HAP-1 (cell line): ENCODE measurements around the gene GDPGP1.
"Not testable (repeated sequence)": the region's sequence is repeated elsewhere in the genome, so short reads cannot be mapped to it uniquely, and the experiment has no call there.

Source experiments
- DNase-seq, 2 experiments: peaks; one replicate each; pipeline ENCODE4 v3.0.0-alpha.2; 2016 to 2020; ENCODE audit warnings: low spot score in 2 of 2
- H3K27me3 ChIP-seq: fragments of 250-450 bp; sonication (Bioruptor Pico); 2 replicates; pipeline ENCODE4 v1.5.1; 2020; ENCODE audit warnings: low read depth, mild to moderate bottlenecking, moderate library complexity
- H3K36me3 ChIP-seq: fragments of 250-450 bp; sonication (Bioruptor Pico); replicated peaks from 2 replicates; pipeline ENCODE4 v1.5.1; 2020; ENCODE audit warnings: mild to moderate bottlenecking
- H3K4me1 ChIP-seq: fragments of 250-450 bp; sonication (Bioruptor Pico); 2 replicates; pipeline ENCODE4 v1.5.1; 2020; ENCODE audit warnings: mild to moderate bottlenecking
- H3K4me3 ChIP-seq: fragments of 250-450 bp; sonication (Bioruptor Pico); 2 replicates; pipeline ENCODE4 v1.5.1; 2020; ENCODE audit warnings: mild to moderate bottlenecking, moderate library complexity
- H3K9me3 ChIP-seq: fragments of 250-450 bp; sonication (Bioruptor Pico); 2 replicates; pipeline ENCODE4 v1.5.1; 2020; ENCODE audit warnings: mild to moderate bottlenecking, moderate library complexity
- in situ Hi-C: fragments of 300-500 bp; cut with MboI; formaldehyde crosslinking; loops from 3 replicates; pipeline ENCODE4 v1.14.3; 2020; ENCODE audit warnings: low sequenced_read_pairs, inconsistent platforms, mixed read lengths

Gene GDPGP1

DNA sequence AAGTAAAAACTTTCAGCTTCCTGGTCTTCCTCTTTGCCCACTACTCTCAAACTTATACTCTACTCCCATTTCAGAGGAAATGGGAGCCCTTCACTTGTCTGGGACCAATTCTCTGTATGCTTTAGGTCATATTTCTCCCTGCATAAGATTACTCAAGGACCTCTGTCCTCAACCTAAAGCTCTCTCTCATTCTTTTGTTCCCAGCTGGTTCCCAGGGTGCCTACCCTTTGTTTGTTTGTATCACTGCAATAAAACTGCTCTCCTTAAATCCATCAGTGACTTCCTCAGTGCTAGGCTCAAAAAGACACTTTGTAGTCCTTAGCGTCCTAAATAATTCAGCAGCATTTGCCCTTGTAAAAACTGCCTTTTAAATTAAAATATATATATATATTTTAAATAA lies 34.4 kb downstream of the GDPGP1 start:
- peak overlapping the region; percentile 90; the same call in 1 of the 2 replicates for H3K4me3 ChIP-seq
- in situ Hi-C loops = no loop called here
- H3K27me3 ChIP-seq = no peaks in the 10 kb centered on the region
- peak; percentile 67 to 94 for DNase-seq
- no peaks in the 10 kb centered on the region for H3K9me3 ChIP-seq
- H3K36me3 ChIP-seq = peaks cover 49% of the 10 kb centered on the region
- peaks cover 21% of the 10 kb centered on the region for H3K4me1 ChIP-seq

DNA sequence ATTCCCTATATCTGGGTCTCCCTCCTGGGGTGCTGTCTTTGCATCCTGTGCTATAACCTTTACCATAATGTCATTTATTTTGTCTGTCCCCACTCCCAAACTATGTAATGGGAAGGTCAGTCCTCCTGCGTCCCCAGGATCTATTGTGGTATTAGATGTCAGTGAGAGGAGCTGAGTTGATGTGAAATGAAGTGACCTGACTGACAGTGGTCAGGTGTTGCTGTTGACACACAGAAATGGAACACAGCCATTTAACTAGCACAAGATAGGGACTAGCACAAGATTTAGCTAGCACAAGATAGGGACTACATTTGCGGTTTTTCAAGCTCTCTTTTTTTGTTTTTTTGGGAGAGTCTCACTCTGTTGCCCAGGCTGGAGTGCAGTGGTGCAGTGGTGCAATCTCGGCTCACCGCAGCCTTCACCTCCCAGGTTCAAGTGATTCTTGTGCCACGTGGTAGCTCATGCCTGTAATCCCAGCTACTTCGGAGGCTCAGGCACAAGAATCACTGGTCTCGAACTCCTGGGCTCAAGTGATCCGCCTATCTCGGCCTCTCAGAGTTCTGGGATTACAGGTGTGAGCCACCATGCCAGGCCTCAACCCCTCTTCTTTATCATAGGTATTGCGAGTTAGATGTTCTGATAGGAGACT lies 36.6 kb downstream of the GDPGP1 start:
- H3K27me3 ChIP-seq = no peaks in the 10 kb centered on the region
- H3K36me3 ChIP-seq = peaks cover 50% of the 10 kb centered on the region
- H3K9me3 ChIP-seq = no peaks in the 10 kb centered on the region
- DNase-seq = no peak
- in situ Hi-C loops = no loop called here
- H3K4me1 ChIP-seq = peaks cover 15% of the 10 kb centered on the region
- no peak overlapping the region for H3K4me3 ChIP-seq

DNA sequence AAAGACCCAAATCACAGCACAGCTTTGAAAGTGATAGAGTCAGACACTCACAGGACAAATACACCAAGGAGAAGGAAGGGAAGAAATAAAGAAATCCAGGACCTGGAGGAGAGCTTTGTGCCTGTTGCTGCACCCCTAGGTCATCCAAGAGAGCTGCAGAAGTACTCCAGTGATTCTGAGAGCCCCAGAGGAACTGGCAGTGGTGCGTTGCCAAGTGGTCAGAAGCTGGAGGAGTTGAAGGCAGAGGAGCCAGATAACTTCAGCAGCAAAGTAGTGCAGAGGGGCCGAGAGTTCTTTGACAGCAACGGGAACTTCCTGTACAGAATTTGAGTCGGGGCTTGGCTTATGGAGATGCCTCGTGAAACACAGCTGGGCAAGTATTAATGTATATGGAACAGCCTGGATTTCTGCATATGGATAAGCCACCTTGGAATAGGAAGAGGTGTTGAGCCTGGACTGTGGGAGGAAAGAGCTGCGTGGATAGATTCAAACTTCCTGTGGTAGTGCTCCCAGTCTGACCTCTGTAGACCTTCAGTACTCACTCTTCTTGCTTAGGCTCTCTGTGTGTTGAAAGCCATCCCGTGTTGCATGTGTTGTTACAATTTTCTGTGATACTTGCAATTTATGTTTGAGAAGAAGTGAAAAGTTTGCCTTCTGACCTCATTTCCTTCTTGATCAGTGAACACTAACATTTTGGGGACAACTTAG lies 37.6 kb downstream of the GDPGP1 start:
- Histone ChIP-seq H3K4me3 (no peak overlapping the region), H3K4me1 (peaks cover 14% of the 10 kb centered on the region), H3K27me3 (no peaks in the 10 kb centered on the region), H3K36me3 (peaks cover 47% of the 10 kb centered on the region), H3K9me3 (no peaks in the 10 kb centered on the region)
- in situ Hi-C loops = no loop called here
- DNase-seq = no peak

DNA sequence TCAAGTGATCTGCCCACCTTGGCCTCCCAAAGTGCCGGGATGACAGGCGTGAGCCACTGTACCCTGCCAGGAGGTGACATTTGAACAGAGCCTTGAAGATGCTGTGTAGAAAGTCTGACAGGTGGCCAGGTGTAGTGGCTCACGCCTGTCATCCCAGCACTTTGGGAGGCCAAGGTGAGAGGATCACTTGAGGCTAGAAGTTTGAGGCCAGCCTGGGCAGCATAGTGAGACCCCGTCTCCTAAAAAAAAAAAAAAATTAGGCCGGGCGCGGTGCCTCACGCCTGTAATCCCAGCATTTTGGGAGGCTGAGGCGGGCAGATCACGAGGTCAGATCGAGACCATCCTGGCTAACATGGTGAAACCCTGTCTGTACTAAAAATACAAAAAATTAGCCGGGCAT lies 44.5 kb downstream of the GDPGP1 start:
- H3K36me3 ChIP-seq, H3K4me3 ChIP-seq, H3K9me3 ChIP-seq, H3K4me1 ChIP-seq, DNase-seq, H3K27me3 ChIP-seq, in situ Hi-C loops: not testable (repeated sequence)

DNA sequence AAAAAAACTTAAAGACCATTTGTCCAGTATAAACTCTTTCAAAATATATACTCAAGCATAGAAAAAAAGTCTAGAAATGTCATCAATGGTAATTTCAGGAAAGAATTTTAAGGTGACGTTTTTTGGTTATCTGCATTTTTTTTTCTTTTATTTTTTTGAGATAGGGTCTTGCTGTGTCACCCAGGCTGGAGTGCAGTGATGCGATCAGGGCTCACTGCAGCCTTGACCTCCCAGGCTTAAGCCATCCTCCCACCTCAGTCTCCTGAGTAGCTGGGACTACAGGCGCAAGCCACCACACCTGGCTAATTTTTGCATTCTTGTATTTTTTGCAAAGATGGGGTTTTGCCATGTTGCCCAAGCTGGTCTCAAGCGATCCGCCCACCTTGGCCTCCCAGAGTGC lies 46.7 kb downstream of the GDPGP1 start:
- H3K9me3 ChIP-seq, H3K27me3 ChIP-seq, H3K4me1 ChIP-seq, H3K36me3 ChIP-seq, in situ Hi-C loops, H3K4me3 ChIP-seq, DNase-seq: not testable (repeated sequence)

DNA sequence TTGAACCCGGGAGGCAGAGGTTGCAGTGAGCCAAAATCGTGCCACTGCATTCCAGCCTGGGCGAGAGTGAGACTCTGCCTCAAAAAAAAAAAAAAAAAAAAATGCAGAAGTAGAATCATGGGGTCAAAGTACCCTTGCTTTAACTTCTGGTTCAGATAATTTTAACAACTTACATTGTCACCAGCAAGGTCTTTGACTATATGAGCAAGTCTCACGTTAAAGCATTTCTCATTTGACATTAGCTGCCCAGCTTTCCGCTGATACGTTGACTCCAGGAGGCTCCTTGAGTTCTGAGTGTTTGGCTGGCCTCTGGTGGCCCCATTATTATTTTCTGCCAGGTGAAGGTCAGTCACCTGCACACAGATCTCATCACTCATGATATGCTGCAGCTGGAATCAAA lies 47.6 kb downstream of the GDPGP1 start:
- in situ Hi-C loops, H3K9me3 ChIP-seq, H3K27me3 ChIP-seq, H3K4me3 ChIP-seq, H3K4me1 ChIP-seq, H3K36me3 ChIP-seq, DNase-seq: not testable (repeated sequence)

DNA sequence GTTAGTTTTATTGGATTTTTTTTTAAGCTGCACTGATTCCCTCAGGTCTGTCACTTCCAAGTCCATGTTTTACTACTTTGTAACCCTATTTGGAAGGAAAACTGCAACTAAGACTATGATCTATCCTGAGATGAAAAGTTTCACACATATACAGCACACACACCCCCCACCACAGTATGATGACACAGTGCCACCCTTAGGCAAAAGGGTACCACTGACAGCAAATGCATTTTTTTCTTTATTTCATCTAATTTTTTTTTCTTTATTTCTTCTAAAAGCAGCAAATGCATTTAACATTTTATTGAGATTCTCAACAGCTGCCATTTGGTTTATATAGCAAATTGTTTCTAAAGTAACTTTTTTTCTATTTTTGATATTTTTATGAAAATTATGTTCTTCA lies 52.7 kb downstream of the GDPGP1 start:
- H3K4me3 ChIP-seq = no peak overlapping the region
- peak; percentile 29 to 43 for DNase-seq
- in situ Hi-C loops = no loop called here
- peaks cover 4% of the 10 kb centered on the region for H3K4me1 ChIP-seq
- H3K36me3 ChIP-seq = no peaks in the 10 kb centered on the region
- H3K27me3 ChIP-seq = no peaks in the 10 kb centered on the region
- no peaks in the 10 kb centered on the region for H3K9me3 ChIP-seq

DNA sequence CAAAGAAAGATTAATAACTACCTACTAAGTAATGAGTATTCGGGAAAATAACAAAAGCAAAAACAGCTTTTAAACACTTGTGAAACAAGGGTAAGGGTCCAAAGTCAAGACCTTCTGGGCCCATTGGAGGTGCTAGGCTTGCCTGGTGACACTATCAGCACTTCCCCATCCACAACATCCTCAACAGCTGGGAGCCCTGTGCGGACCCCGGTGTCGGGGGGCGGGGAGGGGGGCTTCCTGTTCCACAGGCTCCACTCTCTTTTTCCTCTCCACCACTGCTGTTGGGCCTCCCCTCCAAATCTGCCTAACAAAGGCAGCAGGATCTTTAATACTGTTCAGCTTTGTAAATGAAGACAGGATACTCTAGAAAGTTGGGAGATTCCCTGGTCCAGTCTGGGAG lies 53.1 kb downstream of the GDPGP1 start:
- no peak for DNase-seq

DNA sequence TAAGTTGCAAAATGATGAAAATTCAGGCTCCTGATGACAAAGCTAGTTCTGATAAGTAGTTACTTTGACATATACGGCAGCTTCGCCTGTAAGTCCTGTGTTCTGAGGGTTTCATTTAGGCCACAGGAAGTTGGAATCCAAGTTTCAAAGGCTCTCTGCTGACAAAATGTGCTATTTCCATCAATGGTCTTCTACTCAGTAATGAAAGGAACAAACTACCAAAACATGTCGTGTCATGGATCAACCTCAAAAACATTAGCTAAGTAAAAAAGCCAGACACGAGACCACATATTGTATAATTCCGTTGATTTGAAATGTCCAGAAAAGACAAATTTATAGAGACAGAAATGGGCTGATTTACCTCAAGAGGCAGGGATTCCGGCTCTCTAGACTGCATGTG lies 53.9 kb downstream of the GDPGP1 start:
- Histone ChIP-seq H3K4me1 (peaks cover 4% of the 10 kb centered on the region), H3K36me3 (no peaks in the 10 kb centered on the region), H3K4me3 (no peak overlapping the region), H3K27me3 (no peaks in the 10 kb centered on the region), H3K9me3 (no peaks in the 10 kb centered on the region)
- in situ Hi-C loops = no loop called here
- DNase-seq = no peak

More for the DNA sequence above, 53.1 kb downstream of the GDPGP1 start:
- no peaks in the 10 kb centered on the region for H3K36me3 ChIP-seq
- H3K27me3 ChIP-seq = no peaks in the 10 kb centered on the region
- H3K4me3 ChIP-seq = no peak overlapping the region
- peaks cover 4% of the 10 kb centered on the region for H3K4me1 ChIP-seq
- in situ Hi-C loops = no loop called here
- no peaks in the 10 kb centered on the region for H3K9me3 ChIP-seq

DNA sequence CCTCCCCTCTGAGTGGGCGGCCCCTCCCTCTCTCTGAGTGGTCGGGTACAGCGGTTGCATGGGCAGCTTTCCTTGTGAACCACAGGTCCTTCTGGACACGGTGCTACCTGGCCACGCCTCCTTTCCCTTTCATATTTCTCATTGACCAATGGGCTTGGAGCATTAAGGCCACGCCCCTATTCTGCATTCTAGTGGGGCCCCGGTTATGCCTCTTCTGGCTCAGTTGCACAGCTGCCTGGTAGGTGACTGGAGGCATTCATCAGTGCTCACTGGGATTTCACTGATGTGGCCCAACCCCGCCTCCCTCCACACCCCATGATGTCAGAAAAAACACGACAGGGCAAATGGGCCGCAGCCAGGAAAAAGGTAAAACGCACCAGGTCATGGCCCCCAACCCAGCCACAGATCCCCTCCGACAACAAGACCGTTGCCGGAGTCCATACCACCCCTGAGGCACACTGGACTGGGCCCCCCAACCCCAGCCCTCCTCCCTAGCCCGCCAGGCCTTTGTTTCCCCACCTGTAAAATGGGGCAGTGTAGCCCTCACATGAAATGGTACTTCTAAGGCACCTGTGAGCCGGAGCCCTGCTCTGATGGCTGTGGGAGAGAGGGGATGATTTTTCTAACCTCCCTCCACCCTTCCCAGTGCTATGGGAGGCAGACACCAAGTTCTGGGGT lies 57.8 kb downstream of the GDPGP1 start:
- no peak overlapping the region for H3K4me3 ChIP-seq
- peaks cover 4% of the 10 kb centered on the region for H3K4me1 ChIP-seq
- DNase-seq = peak; percentile 29 to 80
- H3K27me3 ChIP-seq = 0 out of 2 replicates have a peak, but pooled peaks cover 2% of the 10 kb centered on the region
- no peaks in the 10 kb centered on the region for H3K9me3 ChIP-seq
- in situ Hi-C loops = no loop called here
- H3K36me3 ChIP-seq = no peaks in the 10 kb centered on the region

DNA sequence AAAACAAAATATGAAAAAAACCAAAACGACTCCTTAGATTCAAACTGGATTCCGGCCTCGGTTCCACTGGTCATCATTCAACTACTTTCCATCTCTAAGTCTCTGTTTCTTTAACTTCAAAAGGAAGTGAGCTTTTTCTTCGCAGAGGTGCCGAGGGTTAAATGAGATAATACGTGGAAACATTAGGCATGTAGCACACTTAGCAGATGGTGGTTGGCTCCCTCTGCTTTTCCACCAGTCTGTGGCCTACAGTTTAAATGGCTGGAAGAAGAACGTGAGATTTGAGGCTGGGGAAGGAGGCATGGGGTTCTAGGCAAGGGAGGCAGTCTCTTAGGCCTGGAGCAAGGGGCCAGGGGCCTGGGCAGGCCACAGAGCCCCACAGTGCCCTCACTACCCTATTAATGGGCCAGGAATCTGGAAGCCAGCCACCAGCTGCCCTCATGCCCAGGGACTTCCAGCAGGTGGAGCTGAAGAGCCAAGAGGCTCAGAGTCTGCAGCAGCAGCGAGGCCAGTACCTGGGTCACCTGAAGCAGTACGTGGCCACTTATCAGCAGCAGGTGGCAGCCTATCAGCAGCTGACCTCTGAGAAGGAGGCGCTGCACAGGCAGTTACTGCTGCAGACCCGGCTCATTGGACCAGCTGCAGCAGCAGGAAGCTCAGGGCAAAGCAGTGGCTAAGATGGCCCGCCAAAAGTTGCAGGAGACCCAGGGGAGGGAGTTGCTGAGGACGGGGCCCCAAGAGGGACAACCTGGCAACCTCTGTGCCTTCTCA lies 59.2 kb downstream of the GDPGP1 start:
- H3K36me3 ChIP-seq, H3K27me3 ChIP-seq, H3K4me1 ChIP-seq, H3K9me3 ChIP-seq, H3K4me3 ChIP-seq, in situ Hi-C loops: not testable (repeated sequence)
- DNase-seq = peak; percentile 37 to 88

DNA sequence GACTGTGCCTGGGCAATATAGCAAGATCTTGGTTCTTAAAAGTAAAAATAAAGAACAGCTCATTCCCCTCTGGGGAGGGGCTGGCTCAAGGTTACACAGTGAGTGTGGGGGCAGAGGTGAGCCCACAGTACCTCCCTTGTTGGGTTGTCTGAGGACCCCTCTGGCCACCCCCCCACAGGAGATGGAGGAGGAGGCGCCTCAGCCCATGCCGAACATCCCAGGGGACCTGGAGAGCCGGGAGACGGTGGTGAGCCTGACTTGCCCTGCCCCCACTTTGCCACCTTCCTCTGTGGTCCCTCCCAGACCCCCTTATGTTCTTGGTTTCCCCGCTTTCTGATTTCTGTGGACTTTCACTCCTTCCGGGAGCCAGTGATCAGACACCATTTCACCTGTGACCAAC lies 60.1 kb downstream of the GDPGP1 start:
- Histone ChIP-seq H3K9me3 (no peaks in the 10 kb centered on the region), H3K27me3 (0 out of 2 replicates have a peak, but pooled peaks cover 2% of the 10 kb centered on the region), H3K4me3 (no peak overlapping the region), H3K36me3 (no peaks in the 10 kb centered on the region), H3K4me1 (no peaks in the 10 kb centered on the region)
- in situ Hi-C loops = no loop called here
- DNase-seq = no peak

DNA sequence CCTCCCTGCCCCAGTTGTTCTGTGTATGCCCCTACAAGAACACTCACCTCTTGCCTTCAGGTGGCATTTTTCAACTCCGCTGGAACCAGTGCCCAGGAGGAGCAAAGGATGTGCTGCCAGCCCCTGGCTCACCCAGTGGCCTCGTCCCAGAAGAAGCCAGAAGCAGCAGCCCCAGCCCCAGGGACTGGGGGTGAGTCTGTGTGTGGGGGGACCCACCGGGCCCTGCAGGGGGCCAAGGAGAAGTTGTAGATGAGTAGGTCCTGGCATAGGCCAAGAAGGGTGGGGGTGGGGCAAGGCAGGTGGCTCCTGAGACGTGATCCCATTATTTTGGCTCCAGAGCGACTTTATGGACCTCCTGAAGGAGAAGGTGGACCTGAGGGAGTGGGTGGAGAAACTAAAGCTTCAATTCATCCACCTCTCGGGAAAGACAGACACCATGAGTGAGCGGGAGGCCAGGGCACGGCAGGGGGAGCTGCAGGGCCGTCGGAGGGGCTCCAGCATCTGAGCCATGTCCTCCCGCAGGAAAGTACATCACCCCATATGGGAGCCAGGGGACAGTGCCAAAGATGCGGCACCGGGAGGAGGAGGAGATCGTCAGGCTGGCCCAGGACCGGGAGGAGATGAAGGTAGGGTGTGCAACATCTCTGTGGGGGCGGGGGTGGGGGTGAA lies 60.7 kb downstream of the GDPGP1 start:
- in situ Hi-C loops = no loop called here
- no peaks in the 10 kb centered on the region for H3K9me3 ChIP-seq

More for the DNA sequence above, 60.7 kb downstream of the GDPGP1 start:
- Histone ChIP-seq H3K4me3 (no peak overlapping the region), H3K4me1 (no peaks in the 10 kb centered on the region), H3K36me3 (no peaks in the 10 kb centered on the region), H3K27me3 (0 out of 2 replicates have a peak, but pooled peaks cover 2% of the 10 kb centered on the region)
- peak in 1 of 2 experiments; percentile 42 for DNase-seq
